HepG2 (cell line): ENCODE measurements around the gene CABP4. TPM values are rescaled to one million over a fixed set of nuclear protein-coding genes. Genes with fewer than 3 reads are reported as not detected.

Source experiments
- DBP ChIP-seq: sonication (generic); formaldehyde crosslinking; IDR thresholded peaks from 2 replicates; pipeline ENCODE4 v1.4.0; 2020; ENCODE audit warnings: missing genetic modification reagents; ENCODE audit errors: not compliant biosample characterization
- EHMT2 ChIP-seq: fragments of 200-600 bp; sonication (generic); IDR thresholded peaks from 2 replicates; pipeline ENCODE4 v1.7.0; 2017; ENCODE audit warnings: antibody characterized with exemption, low read depth, low read length, borderline replicate concordance
- GTF2F1 ChIP-seq: fragments of 150-350 bp; IDR thresholded peaks from 2 replicates; pipeline ENCODE4 v1.6.1; 2014; ENCODE audit warnings: low read length
- KMT2A ChIP-seq: sonication (generic); formaldehyde crosslinking; IDR thresholded peaks from 2 replicates; pipeline ENCODE4 v1.4.0; 2020; ENCODE audit warnings: missing genetic modification reagents
- KMT2B ChIP-seq: IDR thresholded peaks from 2 replicates; pipeline ENCODE4 v1.6.1; 2016; ENCODE audit warnings: missing genetic modification reagents, missing compliant biosample characterization
- MXD1 ChIP-seq: sonication (generic); formaldehyde crosslinking; IDR thresholded peaks from 2 replicates; pipeline ENCODE4 v1.4.0; 2020; ENCODE audit warnings: mild to moderate bottlenecking, missing genetic modification reagents
- ONECUT2 ChIP-seq: sonication (generic); formaldehyde crosslinking; IDR thresholded peaks from 2 replicates; pipeline ENCODE4 v1.4.0; 2020; ENCODE audit warnings: missing genetic modification reagents
- PRDM10 ChIP-seq: sonication (generic); formaldehyde crosslinking; IDR thresholded peaks from 2 replicates; pipeline ENCODE4 v1.4.0; 2020; ENCODE audit warnings: low read depth, missing genetic modification reagents
- SATB2 ChIP-seq: sonication (generic); formaldehyde crosslinking; IDR thresholded peaks from 2 replicates; pipeline ENCODE4 v1.5.0; 2020; ENCODE audit warnings: missing genetic modification reagents
- ZNF407 ChIP-seq: sonication (generic); formaldehyde crosslinking; IDR thresholded peaks from one replicate; pipeline ENCODE4 v1.5.1; 2020; ENCODE audit warnings: mild to moderate bottlenecking, missing genetic modification reagents; ENCODE audit errors: not compliant biosample characterization
- ZNF782 ChIP-seq: sonication (generic); formaldehyde crosslinking; IDR thresholded peaks from 2 replicates; pipeline ENCODE4 v1.4.0; 2020; ENCODE audit warnings: missing genetic modification reagents, mild to moderate bottlenecking, borderline replicate concordance
- polyA plus RNA-seq, 8 experiments: library from polyadenylated mRNA; depleted of rRNA in 3 of 8; stranded (reverse) in 7 of 8; unstranded in 1 of 8; fragments of >200 nt; fragmentation: Illumina TruSeq in 4 of 8; extraction: Trizol in 4 of 8; gene quantifications; 2 replicates each; pipeline versions ENCODE4 v1.2.1 to v1.2.3, GENCODE V29; 2011 to 2016; ENCODE audit warnings: low read depth in 4 of 8, missing spikeins in 1 of 8, mixed read lengths in 1 of 8; ENCODE audit not compliant: insufficient read depth in 1 of 8
- total RNA-seq, 5 experiments: library from RNA; depleted of rRNA; stranded (reverse); fragments of >200 nt; fragmentation: Illumina TruSeq; extraction: Trizol; gene quantifications; 2 replicates each; pipeline ENCODE4 v1.2.3, GENCODE V29; 2016; ENCODE audit warnings: low read depth in 1 of 5

Gene CABP4
- total and polyA plus RNA-seq, 2 of the 13 experiments (the other 11 are each of a cell fraction or from before 2014, with no cell fraction given) = not detected

- TF ChIP-seq ZNF407 (CRISPR knock-in tag) (peak; percentile 96), SATB2 (CRISPR knock-in tag) (peak; percentile 95), DBP (CRISPR knock-in tag) (peak; percentile 83), GTF2F1 (no peak), KMT2A (CRISPR knock-in tag) (peak; percentile 57; the same call in 1 of the 2 replicates), EHMT2 (peak; percentile 38; the same call in 1 of the 2 replicates), ONECUT2 (CRISPR knock-in tag) (peak; percentile 66), KMT2B (peak; percentile 81), MXD1 (peak; percentile 92), PRDM10 (CRISPR knock-in tag) (no peak), ZNF782 (peak; percentile 99)
These were observed 28.0 kb downstream of the CABP4 start, which contains the start of gene AIP (continued) for GRCh38 chr11:67482827-67483798.
